Right atrium auricular region (tissue), 2 donors: ENCODE data around the gene TMEM79. TPM values are rescaled to one million over a fixed set of nuclear protein-coding genes. Genes with fewer than 3 reads are reported as not detected.
A peak's percentile ranks its signal among the peaks of the same experiment; 100 is the strongest.

ENCODE experiments used
- DNase-seq: peaks from one replicate; pipeline ENCODE4 v3.0.0-alpha.2; 2019; ENCODE audit warnings: low spot score
- H3K27ac ChIP-seq, 2 donors: fragments of 200-600 bp; sonication (generic); 1 replicate in 1 of 2; 2 replicates in 1 of 2; pipeline ENCODE4 v1.5.1; 2016 to 2019
- H3K27me3 ChIP-seq, 2 donors: fragments of 200-600 bp; sonication (generic); one replicate each; pipeline versions ENCODE4 v1.5.1 to v1.6.0; 2017 to 2019
- H3K36me3 ChIP-seq: fragments of 200-600 bp; sonication (generic); one replicate; pipeline ENCODE4 v1.5.1; 2016
- H3K4me1 ChIP-seq, 2 donors: fragments of 200-600 bp; sonication (generic); one replicate each; pipeline versions ENCODE4 v1.5.1 to v1.6.0; 2017 to 2019
- H3K4me3 ChIP-seq, 2 donors: fragments of 200-600 bp; sonication (generic); 1 replicate in 1 of 2; 2 replicates in 1 of 2; pipeline ENCODE4 v1.5.1; 2017 to 2019; ENCODE audit warnings: mild to moderate bottlenecking in 1 of 2, moderate library complexity in 1 of 2
- H3K9me3 ChIP-seq, 2 donors: fragments of 200-600 bp; sonication (generic); one replicate each; pipeline ENCODE4 v1.5.1; 2019
- total RNA-seq, 2 donors: library from RNA; depleted of rRNA; stranded (reverse); fragments of >200 nt; gene quantifications; one replicate each; pipeline ENCODE4 v1.1.0, GENCODE V29; 2016
- TF ChIP-seq, protein P1 (sequence below), 2 donors: fragments of 200-600 bp; sonication (generic); IDR thresholded peaks; one replicate each; pipeline ENCODE4 v1.5.1; 2019; ENCODE audit warnings: antibody characterized with exemption in 2 of 2

The TMEM79 gene
- total RNA-seq, 2 donors from 2014 or later: 0.96 to 1.0 TPM

DNA sequence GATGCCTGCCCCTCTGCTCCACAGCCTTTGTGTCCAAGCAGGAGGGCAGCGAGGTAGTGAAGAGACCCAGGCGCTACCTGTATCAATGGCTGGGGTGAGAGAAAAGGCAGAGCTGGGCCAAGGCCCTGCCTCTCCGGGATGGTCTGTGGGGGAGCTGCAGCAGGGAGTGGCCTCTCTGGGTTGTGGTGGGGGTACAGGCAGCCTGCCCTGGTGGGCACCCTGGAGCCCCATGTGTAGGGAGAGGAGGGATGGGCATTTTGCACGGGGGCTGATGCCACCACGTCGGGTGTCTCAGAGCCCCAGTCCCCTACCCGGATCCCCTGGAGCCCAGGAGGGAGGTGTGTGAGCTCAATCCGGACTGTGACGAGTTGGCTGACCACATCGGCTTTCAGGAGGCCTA lies 41.4 kb upstream of the TMEM79 start:
- Histone ChIP-seq H3K36me3 (peaks cover 22% of the 10 kb centered on the region), H3K27ac (no peak overlapping the region), H3K4me1 (peaks cover 0 to 26% of the 10 kb centered on the region in 2 donors), H3K27me3 (no peaks in the 10 kb centered on the region), H3K4me3 (no peak overlapping the region), H3K9me3 (no peaks in the 10 kb centered on the region)
- DNase-seq: no peak
- TF ChIP-seq, protein P1, sequence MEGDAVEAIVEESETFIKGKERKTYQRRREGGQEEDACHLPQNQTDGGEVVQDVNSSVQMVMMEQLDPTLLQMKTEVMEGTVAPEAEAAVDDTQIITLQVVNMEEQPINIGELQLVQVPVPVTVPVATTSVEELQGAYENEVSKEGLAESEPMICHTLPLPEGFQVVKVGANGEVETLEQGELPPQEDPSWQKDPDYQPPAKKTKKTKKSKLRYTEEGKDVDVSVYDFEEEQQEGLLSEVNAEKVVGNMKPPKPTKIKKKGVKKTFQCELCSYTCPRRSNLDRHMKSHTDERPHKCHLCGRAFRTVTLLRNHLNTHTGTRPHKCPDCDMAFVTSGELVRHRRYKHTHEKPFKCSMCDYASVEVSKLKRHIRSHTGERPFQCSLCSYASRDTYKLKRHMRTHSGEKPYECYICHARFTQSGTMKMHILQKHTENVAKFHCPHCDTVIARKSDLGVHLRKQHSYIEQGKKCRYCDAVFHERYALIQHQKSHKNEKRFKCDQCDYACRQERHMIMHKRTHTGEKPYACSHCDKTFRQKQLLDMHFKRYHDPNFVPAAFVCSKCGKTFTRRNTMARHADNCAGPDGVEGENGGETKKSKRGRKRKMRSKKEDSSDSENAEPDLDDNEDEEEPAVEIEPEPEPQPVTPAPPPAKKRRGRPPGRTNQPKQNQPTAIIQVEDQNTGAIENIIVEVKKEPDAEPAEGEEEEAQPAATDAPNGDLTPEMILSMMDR (IDR thresholded peaks at IDR 0.05): no peak

DNA sequence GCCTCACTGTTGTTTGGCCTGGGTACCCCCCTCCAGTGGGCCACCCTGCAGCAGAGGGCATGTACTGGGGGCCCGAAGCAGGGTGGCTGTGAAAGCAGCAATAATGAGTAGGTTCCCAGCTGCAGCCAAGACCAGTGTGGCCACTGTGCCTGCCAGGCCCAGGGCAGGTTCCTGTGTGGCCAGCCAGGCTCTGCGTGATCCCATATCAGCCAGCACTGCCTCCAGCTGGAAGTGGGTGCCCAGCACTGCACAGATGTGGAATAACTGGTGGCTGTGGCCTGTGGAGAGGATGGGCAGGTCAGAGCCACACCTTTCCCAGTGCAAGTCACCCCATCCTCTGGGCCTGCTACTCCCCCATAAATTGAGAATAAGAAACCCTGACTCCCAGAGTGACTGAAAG lies 40.0 kb upstream of the TMEM79 start:
- Histone ChIP-seq H3K36me3 (peaks cover 11% of the 10 kb centered on the region), H3K9me3 (no peaks in the 10 kb centered on the region), H3K4me1 (peaks cover 0 to 31% of the 10 kb centered on the region in 2 donors), H3K27ac (no peak overlapping the region), H3K4me3 (no peak overlapping the region), H3K27me3 (no peaks in the 10 kb centered on the region)
- TF ChIP-seq, protein P1 (IDR thresholded peaks at IDR 0.05): no peak
- no peak for DNase-seq

DNA sequence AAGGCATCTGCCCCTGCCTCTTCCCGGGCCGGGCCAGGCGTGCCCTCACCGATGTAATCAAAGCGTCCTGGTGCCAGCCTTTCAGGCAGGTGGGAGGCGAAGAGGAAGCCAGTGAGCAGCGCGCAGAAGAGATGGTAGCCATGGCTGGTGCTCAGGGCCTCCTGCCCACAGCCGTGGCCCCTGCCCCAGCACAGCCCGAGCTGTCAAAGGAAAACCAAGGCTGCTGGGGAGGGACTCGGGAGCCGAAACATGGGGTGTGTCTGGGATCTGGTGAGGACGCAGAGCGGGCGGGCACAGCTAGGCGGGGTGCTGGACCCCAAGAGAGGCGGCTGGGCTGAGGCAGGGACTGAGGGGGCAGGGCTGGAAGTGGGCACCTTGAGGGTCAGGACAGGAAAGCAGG lies 39.4 kb upstream of the TMEM79 start:
- Histone ChIP-seq H3K4me3 (no peak overlapping the region), H3K36me3 (peaks cover 11% of the 10 kb centered on the region), H3K4me1 (peaks cover 0 to 33% of the 10 kb centered on the region in 2 donors), H3K27ac (no peak overlapping the region), H3K9me3 (no peaks in the 10 kb centered on the region), H3K27me3 (no peaks in the 10 kb centered on the region)
- TF ChIP-seq, protein P1 (IDR thresholded peaks at IDR 0.05): no peak
- DNase-seq: no peak

DNA sequence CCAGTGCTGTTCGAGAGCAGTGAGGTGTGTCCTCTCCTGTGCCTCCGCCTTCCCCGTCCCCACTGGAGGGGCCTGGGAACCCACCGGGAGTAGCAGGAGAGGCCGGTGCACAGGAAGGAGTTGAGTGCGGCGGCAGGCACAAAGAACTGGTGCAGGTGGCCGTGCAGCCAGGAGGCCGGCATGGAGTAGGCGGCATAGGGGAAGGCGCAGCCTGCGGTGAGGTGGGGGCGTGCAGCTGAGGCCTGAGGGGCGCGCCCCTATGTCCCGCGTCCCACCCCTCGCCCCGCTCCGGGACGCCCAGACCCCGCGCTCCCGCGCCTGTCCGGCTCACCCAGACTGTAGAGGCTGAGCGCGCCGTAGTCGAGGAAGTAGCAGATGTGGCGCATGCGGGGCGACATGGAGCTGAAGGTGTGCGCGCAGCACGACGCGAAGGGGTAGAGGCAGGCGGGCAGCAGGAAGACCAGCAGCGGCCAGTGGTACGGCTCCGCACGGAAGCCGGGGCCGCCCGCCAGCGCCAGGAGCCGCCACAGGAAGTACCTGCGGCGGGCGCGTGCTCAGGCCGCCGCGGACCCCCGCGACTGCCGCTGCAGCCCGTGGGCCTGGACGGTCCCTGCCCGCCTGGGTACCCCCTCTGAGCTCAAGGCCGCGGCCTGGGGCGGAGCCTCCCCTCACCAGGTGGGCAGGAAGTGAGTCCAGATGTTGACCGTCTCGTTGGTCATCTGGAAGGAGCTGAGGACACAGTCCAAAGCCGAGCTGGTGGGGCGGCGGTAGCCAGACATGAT lies 38.5 kb upstream of the TMEM79 start:
- Histone ChIP-seq H3K27me3 (no peaks in the 10 kb centered on the region), H3K4me3 (peak overlapping the region in 1 of 2 donors; percentile 33), H3K27ac (no peak overlapping the region), H3K36me3 (peaks cover 15% of the 10 kb centered on the region), H3K4me1 (peaks cover 0 to 43% of the 10 kb centered on the region in 2 donors), H3K9me3 (no peaks in the 10 kb centered on the region)
- TF ChIP-seq, protein P1 (IDR thresholded peaks at IDR 0.05): no peak
- no peak for DNase-seq

GRCh38 chr1:156246241-156246780 lies 37.8 kb upstream of the TMEM79 start:
- Histone ChIP-seq H3K27ac (no peak overlapping the region), H3K4me3 (peak overlapping the region in 1 of 2 donors; percentile 33), H3K4me1 (peaks cover 0 to 49% of the 10 kb centered on the region in 2 donors), H3K9me3 (no peaks in the 10 kb centered on the region), H3K27me3 (no peaks in the 10 kb centered on the region), H3K36me3 (peaks cover 22% of the 10 kb centered on the region)
- DNase-seq: no peak
- TF ChIP-seq, protein P1 (IDR thresholded peaks at IDR 0.05): no peak
